Fibroblast of lung (primary cell): ENCODE measurements around the gene ZNF146. TPM values are rescaled to one million over a fixed set of nuclear protein-coding genes. Genes with fewer than 3 reads are reported as not detected.
"Not testable (repeated sequence)": the region's sequence is repeated elsewhere in the genome, so short reads cannot be mapped to it uniquely, and the experiment has no call there.

Source experiments
- DNase-seq, 2 donors: peaks; one replicate each; pipeline versions ENCODE4 v3.0.0 to v3.0.0-alpha.2; 2010; ENCODE audit warnings: low read depth in 2 of 2
- H2AFZ ChIP-seq: 2 replicates; pipeline ENCODE4 v1.5.1; 2012; ENCODE audit warnings: low read length, control low read depth, inconsistent platforms
- H3K27ac ChIP-seq: 2 replicates; pipeline ENCODE4 v1.5.1; 2011; ENCODE audit warnings: low read length, control low read depth; ENCODE audit not compliant: insufficient read depth
- H3K27me3 ChIP-seq: 2 replicates; pipeline ENCODE4 v1.5.1; 2011; ENCODE audit warnings: mild to moderate bottlenecking, low read length; ENCODE audit not compliant: control insufficient read depth, insufficient read depth
- H3K36me3 ChIP-seq: 2 replicates; pipeline ENCODE4 v1.5.1; 2011; ENCODE audit warnings: low read length; ENCODE audit not compliant: control insufficient read depth, insufficient read depth
- H3K4me1 ChIP-seq: 2 replicates; pipeline ENCODE4 v1.5.1; 2011; ENCODE audit warnings: low read length; ENCODE audit not compliant: control insufficient read depth, insufficient read depth; ENCODE audit errors: extremely low read depth
- H3K4me2 ChIP-seq: 2 replicates; pipeline ENCODE4 v1.5.1; 2011; ENCODE audit warnings: low read length, control low read depth; ENCODE audit not compliant: insufficient read depth; ENCODE audit errors: extremely low read depth
- H3K4me3 ChIP-seq, 4 experiments: fragments of 200-600 bp in 1 of 4; sonication (generic) in 1 of 4; replicated peaks in 1 of 4; 2 replicates each; pipeline ENCODE4 v1.5.1; 2011 to 2016; ENCODE audit warnings: low read length in 4 of 4, low read depth in 3 of 4, mild to moderate bottlenecking in 3 of 4, control low read depth in 2 of 4, inconsistent platforms in 1 of 4, mixed read lengths in 1 of 4; ENCODE audit not compliant: insufficient read depth in 1 of 4; ENCODE audit errors: control extremely low read depth in 1 of 4
- H3K79me2 ChIP-seq: 2 replicates; pipeline ENCODE4 v1.5.1; 2012; ENCODE audit warnings: mild to moderate bottlenecking, low read length, inconsistent platforms; ENCODE audit not compliant: control insufficient read depth, insufficient read depth
- H3K9ac ChIP-seq: 2 replicates; pipeline ENCODE4 v1.5.1; 2011; ENCODE audit warnings: mild to moderate bottlenecking, low read length, control low read depth; ENCODE audit not compliant: insufficient read depth
- H3K9me3 ChIP-seq: 2 replicates; pipeline ENCODE4 v1.5.1; 2012; ENCODE audit warnings: low read depth, low read length; ENCODE audit not compliant: control insufficient read depth, insufficient read depth
- H4K20me1 ChIP-seq: 2 replicates; pipeline ENCODE4 v1.5.1; 2011; ENCODE audit warnings: low read length; ENCODE audit not compliant: control insufficient read depth, insufficient read depth; ENCODE audit errors: extremely low read depth
- EZH2 ChIP-seq: IDR thresholded peaks from 2 replicates; pipeline ENCODE4 v1.5.1; 2012; ENCODE audit warnings: low read length, control low read depth, mild to moderate bottlenecking; ENCODE audit errors: missing control alignments
- polyA plus RNA-seq, 2 donors: library from polyadenylated mRNA; depleted of rRNA in 1 of 2; stranded (reverse) in 1 of 2; unstranded in 1 of 2; fragments of >200 nt; gene quantifications; 2 replicates each; pipeline ENCODE4 v1.2.1, GENCODE V29; 2011 to 2012; ENCODE audit warnings: missing spikeins in 1 of 2
- total RNA-seq: library from RNA; depleted of rRNA; stranded (reverse); fragments of >200 nt; gene quantifications from 2 replicates; pipeline ENCODE4 v1.2.1, GENCODE V29; 2014
- TF ChIP-seq, protein P1 (sequence below), 2 donors: IDR thresholded peaks in 1 of 2; conservative IDR thresholded peaks in 1 of 2; 1 replicate in 1 of 2; 2 replicates in 1 of 2; pipeline ENCODE4 v1.5.1; 2011 to 2012; ENCODE audit warnings: low read length in 2 of 2, control low read depth in 1 of 2, inconsistent platforms in 1 of 2, low read depth in 1 of 2, mild to moderate bottlenecking in 1 of 2

The ZNF146 gene
- total and polyA plus RNA-seq, 2 donors (not counting 1 experiment from before 2014, with no cell fraction given) = 87.5 to 92.5 TPM

DNA sequence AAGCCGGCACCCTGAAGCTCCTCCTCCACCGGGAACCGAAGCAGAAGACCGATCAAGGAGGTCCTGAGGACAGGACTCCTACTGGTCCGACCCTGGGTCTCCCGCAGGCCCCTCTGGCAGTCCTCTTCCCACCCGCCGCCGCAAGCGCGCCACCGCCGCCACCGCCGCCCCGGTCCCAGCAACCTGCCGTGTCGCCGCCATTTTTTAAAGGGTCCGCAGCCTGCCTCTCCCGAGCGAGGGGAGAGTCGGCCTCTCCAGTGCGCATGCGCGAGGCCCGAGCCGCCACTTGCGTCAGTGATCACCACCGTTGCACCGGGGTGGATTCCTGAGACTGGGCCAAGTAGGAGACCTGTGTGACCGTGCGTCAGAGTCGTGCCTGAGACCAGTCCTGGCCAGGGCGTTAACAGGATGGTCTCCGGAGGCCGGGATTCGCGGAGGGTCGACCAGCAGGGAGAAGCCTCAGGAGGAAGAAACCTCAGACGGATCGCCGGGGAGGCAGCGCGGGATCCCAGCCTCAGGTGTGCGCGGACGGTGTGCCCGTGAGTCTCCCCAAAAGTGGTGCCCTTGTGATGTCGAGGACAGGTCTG lies 51.6 kb downstream of the ZNF146 start:
- TF ChIP-seq, protein P1, sequence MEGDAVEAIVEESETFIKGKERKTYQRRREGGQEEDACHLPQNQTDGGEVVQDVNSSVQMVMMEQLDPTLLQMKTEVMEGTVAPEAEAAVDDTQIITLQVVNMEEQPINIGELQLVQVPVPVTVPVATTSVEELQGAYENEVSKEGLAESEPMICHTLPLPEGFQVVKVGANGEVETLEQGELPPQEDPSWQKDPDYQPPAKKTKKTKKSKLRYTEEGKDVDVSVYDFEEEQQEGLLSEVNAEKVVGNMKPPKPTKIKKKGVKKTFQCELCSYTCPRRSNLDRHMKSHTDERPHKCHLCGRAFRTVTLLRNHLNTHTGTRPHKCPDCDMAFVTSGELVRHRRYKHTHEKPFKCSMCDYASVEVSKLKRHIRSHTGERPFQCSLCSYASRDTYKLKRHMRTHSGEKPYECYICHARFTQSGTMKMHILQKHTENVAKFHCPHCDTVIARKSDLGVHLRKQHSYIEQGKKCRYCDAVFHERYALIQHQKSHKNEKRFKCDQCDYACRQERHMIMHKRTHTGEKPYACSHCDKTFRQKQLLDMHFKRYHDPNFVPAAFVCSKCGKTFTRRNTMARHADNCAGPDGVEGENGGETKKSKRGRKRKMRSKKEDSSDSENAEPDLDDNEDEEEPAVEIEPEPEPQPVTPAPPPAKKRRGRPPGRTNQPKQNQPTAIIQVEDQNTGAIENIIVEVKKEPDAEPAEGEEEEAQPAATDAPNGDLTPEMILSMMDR (conservative IDR thresholded peaks at IDR 0.05 in 1 of 2, IDR thresholded peaks at IDR 0.05 in 1 of 2; ENCODE audit: low read depth in 1 of 2, low read length in 2 of 2) = no peak
- no peak for TF ChIP-seq EZH2
- Histone ChIP-seq H3K9ac (no peak overlapping the region), H3K27ac (no peak overlapping the region), H3K79me2 (no peaks in the 10 kb centered on the region), H3K4me2 (no peak overlapping the region), H3K36me3 (no peaks in the 10 kb centered on the region), H2AFZ (no peak overlapping the region), H3K27me3 (no peaks in the 10 kb centered on the region), H3K9me3 (no peaks in the 10 kb centered on the region), H3K4me1 (no peaks in the 10 kb centered on the region), H3K4me3 (peak overlapping the region in 1 of 4 experiments; percentile 43), H4K20me1 (no peaks in the 10 kb centered on the region)
- peak in 1 of 2 donors; percentile 18 for DNase-seq

DNA sequence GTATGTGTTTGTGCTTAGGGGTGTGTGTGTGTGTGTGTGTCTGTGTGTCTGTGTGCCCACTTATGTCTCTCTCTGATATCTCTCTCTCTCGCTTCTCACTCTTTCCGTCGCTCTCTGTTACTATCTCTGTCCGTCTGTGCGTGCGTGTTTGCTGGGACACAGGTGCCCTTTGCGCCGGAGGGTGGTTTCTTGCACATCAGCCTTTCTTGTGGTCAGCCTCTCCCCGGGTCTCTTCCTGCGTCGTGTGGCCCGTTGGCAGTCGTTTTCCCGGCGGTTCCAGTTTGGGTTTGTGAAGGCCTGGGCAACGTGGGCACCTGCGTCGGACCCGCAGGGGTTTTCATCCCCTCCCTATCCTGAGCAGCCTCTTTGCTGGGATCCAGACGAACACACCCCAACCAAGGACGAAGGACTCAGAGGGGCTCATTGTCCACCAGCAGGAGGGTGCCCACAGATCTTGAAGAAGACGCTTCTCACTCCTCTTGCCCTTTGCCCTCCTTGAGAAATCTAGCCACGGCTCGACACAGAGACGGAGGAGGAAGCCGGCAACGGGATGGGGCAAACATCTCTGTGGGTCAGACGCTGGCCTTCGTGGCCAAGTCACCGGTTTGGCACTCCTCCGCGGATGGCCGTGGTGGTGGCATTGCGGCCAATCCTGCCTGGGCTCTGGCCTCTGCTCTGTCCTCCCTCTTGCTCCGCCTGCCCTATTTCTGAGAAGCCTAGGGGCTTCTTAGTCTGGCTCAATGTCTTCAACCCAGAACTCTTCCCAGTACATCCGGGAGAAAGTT lies 52.3 kb downstream of the ZNF146 start:
- no peaks in the 10 kb centered on the region for H3K9me3 ChIP-seq
- no peaks in the 10 kb centered on the region for H4K20me1 ChIP-seq
- peak overlapping the region in 1 of 4 experiments; percentile 43 for H3K4me3 ChIP-seq
- no peak for TF ChIP-seq EZH2
- TF ChIP-seq, protein P1 (conservative IDR thresholded peaks at IDR 0.05 in 1 of 2, IDR thresholded peaks at IDR 0.05 in 1 of 2; ENCODE audit: low read depth in 1 of 2, low read length in 2 of 2) = no peak
- H3K4me1 ChIP-seq = no peaks in the 10 kb centered on the region
- no peak overlapping the region for H2AFZ ChIP-seq
- no peaks in the 10 kb centered on the region for H3K27me3 ChIP-seq
- H3K4me2 ChIP-seq = no peak overlapping the region
- H3K36me3 ChIP-seq = no peaks in the 10 kb centered on the region
- H3K27ac ChIP-seq = no peak overlapping the region
- no peaks in the 10 kb centered on the region for H3K79me2 ChIP-seq
- no peak for DNase-seq
- H3K9ac ChIP-seq = no peak overlapping the region

DNA sequence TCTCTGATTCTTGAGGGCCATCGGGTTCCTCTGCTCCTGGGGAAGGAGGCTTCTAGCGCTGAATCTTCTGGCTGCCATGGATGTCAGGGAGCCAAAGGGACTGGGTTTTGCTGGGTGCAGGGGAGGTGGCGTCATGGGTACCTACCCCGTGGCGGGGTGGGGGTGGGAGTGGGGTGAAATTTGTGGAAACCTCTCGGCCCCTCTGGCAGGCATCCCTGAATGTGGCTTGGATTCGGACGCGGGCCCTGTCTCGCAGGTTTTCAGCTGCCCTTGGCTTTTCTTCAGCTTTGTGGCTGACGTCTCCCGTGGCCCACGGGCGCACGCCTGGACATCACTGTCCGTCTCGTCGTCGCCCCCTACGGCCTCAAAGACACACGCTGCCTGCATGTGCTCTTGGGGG lies 53.2 kb downstream of the ZNF146 start:
- not testable (repeated sequence) for H3K4me3 ChIP-seq, H3K27me3 ChIP-seq, H3K4me2 ChIP-seq, H3K27ac ChIP-seq, H3K9me3 ChIP-seq, H3K9ac ChIP-seq, H3K4me1 ChIP-seq, H4K20me1 ChIP-seq, H3K36me3 ChIP-seq, H2AFZ ChIP-seq, H3K79me2 ChIP-seq, DNase-seq

DNA sequence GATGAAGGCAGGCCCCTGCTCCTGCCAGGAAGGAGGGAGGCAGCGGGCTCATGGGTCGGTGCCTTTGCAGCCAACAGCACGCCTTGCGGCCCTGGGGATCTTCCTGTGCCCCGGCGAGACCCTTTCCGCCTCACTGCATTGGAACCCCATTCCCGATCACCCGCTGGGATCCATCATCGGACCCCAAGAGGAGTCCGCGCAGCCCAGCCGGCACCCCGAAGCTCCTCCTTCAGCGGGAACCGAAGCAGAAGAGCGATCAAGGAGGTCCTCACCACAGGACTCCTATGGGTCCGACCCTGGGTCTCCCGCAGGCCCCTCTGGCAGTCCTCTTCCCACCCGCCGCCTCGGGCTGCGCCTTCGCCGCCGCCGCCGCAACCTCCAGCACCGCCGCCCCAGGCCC lies 53.7 kb downstream of the ZNF146 start:
- H3K27ac ChIP-seq, H3K9ac ChIP-seq, H3K79me2 ChIP-seq, H3K4me2 ChIP-seq, H3K36me3 ChIP-seq, H4K20me1 ChIP-seq, H3K27me3 ChIP-seq, H3K4me1 ChIP-seq, H3K9me3 ChIP-seq, H2AFZ ChIP-seq, H3K4me3 ChIP-seq, DNase-seq: not testable (repeated sequence)

DNA sequence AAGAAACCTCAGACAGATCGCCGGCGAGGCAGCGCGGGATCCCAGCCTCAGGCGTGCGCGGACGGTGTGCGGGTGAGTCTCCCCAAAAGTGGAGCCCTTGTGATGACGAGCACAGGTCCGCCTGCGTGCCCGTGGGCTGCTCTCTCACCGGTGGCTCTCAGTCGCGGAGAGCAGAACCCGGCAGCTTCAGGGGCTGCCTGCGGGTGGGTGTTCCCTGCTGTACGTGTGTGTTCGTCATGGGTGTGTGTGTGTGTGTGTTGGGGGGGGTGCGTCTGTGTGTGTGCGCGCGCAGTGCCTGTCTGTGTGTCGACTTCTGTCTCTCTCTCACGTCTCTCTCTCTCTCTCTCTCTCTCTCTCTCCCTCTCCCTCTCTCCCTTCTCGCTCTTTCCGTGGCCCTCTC lies 54.4 kb downstream of the ZNF146 start:
- not testable (repeated sequence) for H3K27ac ChIP-seq, H3K27me3 ChIP-seq, H3K4me3 ChIP-seq, H3K9ac ChIP-seq, DNase-seq, H2AFZ ChIP-seq, H3K36me3 ChIP-seq, H4K20me1 ChIP-seq, H3K79me2 ChIP-seq, H3K9me3 ChIP-seq, H3K4me1 ChIP-seq, H3K4me2 ChIP-seq
